SK-N-MC (cell line): Measurements from ENCODE around the gene WRAP73.

Experiments
- EZH2 ChIP-seq: fragments of 200-600 bp; sonication (generic); IDR thresholded peaks from one replicate; pipeline ENCODE4 v1.6.1; 2017; ENCODE audit warnings: antibody characterized with exemption
- POLR2AphosphoS5 ChIP-seq: IDR thresholded peaks from 2 replicates; pipeline ENCODE4 v1.6.1; 2012; ENCODE audit warnings: mild to moderate bottlenecking, low read depth, low read length, borderline replicate concordance

DNA sequence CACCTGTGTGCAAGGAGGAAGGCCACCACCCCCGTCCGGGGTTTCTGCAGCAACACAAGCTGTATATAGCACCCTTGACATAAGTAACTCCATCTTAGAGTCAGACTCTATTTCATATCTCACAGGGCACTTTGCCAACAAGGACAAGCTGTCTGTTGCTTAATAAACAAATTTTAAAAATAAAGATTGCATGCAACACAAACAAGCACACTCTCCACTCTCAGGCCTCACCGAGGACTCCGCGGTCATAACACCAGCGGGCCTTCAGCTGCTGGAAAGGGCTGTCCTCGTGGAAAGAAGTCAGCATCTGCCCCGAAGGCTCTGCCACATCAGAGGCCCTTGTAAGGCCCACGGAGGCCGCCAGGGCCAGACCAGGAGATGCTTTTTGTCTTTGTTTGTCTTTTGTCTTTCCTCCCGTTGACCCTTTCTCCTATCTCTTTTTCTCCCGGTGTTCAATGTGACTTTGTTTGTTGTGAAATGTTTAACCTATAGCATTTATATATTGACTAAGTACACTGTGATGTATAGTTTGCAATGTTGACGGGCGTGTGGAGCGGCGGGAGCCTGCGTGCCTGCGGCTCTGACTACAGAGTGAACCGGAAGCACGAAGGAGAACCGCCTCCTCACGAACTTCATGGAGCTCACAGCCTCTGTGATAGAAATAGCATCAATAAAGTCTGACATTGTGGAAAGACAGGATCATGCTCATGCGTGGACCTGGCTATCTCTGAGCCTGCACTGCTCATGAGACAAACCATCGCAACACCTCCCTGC lies 62.7 kb downstream of the WRAP73 start:
- TF ChIP-seq POLR2AphosphoS5: no peak
- no peak for TF ChIP-seq EZH2
